ENCODE measurements around the gene GALNT2.

GALNT2 gene

DNA sequence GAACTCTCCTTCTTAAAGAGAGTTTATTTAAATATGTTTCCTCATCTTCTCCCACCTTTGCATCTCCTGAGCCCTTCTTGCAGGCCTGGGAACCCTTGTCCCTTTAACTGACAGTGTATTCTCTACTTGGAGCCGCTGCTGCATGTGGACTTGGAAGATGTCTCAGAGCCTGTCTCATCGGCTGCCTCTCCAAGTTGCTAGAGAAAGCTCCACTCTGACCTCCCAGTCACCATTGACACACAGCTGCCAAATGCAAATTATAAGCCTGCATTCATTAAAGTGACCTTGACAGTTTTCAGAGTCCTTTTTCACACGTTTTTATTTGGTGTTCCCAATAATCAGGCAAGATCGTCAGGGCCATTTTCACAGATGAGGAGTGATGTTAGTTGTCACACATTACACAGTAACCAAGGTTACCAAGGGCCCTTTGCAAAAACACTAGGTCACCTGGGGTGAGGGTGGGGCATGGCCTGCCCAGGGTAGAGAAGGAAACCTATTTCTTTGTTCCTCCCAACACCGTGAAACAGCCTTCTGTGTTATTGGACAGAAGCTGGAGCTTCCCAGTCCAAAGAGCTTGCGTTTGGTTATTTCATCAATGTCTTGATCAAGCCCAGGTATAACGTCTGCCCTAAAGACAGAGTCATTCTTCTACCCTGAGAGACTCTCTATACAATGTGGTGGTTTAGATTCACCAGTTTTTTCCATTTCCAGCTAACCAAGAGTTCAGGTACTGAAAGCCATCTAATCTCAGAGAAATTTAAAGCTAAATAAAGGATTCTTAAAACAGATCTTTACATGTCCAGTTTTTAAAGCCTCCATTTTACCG, 164.1 kb downstream of the GALNT2 start:
- Histone ChIP-seq H2AFZ (ENCODE audit: low read depth, low read length, severe bottlenecking) (no peak overlapping the region), H3K9me3 (ENCODE audit: insufficient read depth, low read length) (no peaks in the 10 kb centered on the region), H3K27ac (ENCODE audit: low read depth, low read length) (no peak overlapping the region), H4K20me1 (ENCODE audit: low read depth, low read length) (no peaks in the 10 kb centered on the region), H3K4me2 (ENCODE audit: low read depth, low read length, poor library complexity, severe bottlenecking) (no peak overlapping the region), H3K36me3 (ENCODE audit: low read length) (no peaks in the 10 kb centered on the region), H3F3A (ENCODE audit: insufficient read depth) (no peaks in the 10 kb centered on the region), H3K4me3 (ENCODE audit: insufficient read depth, low read length, poor library complexity, severe bottlenecking) (no peak overlapping the region), H3K9me2 (replicated peaks; ENCODE audit: insufficient read depth, low read length) (no peaks in the 10 kb centered on the region), H3K79me2 (ENCODE audit: insufficient read depth, low read length) (no peaks in the 10 kb centered on the region), H3K27me3 (ENCODE audit: low read length) (no peaks in the 10 kb centered on the region), H3K9ac (ENCODE audit: low read length) (no peak overlapping the region)
- TF ChIP-seq, protein P1, sequence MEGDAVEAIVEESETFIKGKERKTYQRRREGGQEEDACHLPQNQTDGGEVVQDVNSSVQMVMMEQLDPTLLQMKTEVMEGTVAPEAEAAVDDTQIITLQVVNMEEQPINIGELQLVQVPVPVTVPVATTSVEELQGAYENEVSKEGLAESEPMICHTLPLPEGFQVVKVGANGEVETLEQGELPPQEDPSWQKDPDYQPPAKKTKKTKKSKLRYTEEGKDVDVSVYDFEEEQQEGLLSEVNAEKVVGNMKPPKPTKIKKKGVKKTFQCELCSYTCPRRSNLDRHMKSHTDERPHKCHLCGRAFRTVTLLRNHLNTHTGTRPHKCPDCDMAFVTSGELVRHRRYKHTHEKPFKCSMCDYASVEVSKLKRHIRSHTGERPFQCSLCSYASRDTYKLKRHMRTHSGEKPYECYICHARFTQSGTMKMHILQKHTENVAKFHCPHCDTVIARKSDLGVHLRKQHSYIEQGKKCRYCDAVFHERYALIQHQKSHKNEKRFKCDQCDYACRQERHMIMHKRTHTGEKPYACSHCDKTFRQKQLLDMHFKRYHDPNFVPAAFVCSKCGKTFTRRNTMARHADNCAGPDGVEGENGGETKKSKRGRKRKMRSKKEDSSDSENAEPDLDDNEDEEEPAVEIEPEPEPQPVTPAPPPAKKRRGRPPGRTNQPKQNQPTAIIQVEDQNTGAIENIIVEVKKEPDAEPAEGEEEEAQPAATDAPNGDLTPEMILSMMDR (IDR thresholded peaks at IDR 0.05; ENCODE audit: insufficient read depth, low read length, poor library complexity, severe bottlenecking), result no peak
- TF ChIP-seq EZH2phosphoT487 (conservative IDR thresholded peaks at IDR 0.05; ENCODE audit: low read length), result no peak

DNA sequence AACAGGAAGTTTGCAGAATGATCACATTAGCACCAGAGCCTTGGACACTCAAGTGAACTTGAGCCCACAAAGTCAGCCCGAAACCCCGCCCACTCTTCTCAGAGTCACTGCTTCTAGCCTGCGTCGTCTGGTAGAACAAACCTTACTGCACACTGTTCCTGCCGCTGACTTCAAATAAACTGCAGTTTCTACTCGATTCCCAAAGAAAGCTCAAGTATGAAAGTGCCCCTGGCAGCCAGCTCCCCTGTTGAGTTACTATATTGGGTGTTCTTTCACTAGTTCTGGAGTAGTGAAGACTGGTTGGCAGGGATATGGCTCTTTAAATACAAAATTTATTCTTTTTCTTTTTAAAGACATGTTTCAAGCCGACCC, 164.7 kb downstream of the GALNT2 start:
- Histone ChIP-seq H3K4me3 (ENCODE audit: insufficient read depth, low read length, poor library complexity, severe bottlenecking) (no peak overlapping the region), H3K9ac (ENCODE audit: low read length) (no peak overlapping the region), H3K27ac (ENCODE audit: low read depth, low read length) (no peak overlapping the region), H3F3A (ENCODE audit: insufficient read depth) (no peaks in the 10 kb centered on the region), H3K27me3 (ENCODE audit: low read length) (no peaks in the 10 kb centered on the region), H3K9me2 (replicated peaks; ENCODE audit: insufficient read depth, low read length) (no peaks in the 10 kb centered on the region), H3K9me3 (ENCODE audit: insufficient read depth, low read length) (no peaks in the 10 kb centered on the region), H3K36me3 (ENCODE audit: low read length) (no peaks in the 10 kb centered on the region), H3K4me2 (ENCODE audit: low read depth, low read length, poor library complexity, severe bottlenecking) (no peak overlapping the region), H3K79me2 (ENCODE audit: insufficient read depth, low read length) (no peaks in the 10 kb centered on the region), H2AFZ (ENCODE audit: low read depth, low read length, severe bottlenecking) (no peak overlapping the region), H4K20me1 (ENCODE audit: low read depth, low read length) (no peaks in the 10 kb centered on the region)
- TF ChIP-seq, protein P1 (IDR thresholded peaks at IDR 0.05; ENCODE audit: insufficient read depth, low read length, poor library complexity, severe bottlenecking), result no peak
- no peak for TF ChIP-seq EZH2phosphoT487 (conservative IDR thresholded peaks at IDR 0.05; ENCODE audit: low read length)

DNA sequence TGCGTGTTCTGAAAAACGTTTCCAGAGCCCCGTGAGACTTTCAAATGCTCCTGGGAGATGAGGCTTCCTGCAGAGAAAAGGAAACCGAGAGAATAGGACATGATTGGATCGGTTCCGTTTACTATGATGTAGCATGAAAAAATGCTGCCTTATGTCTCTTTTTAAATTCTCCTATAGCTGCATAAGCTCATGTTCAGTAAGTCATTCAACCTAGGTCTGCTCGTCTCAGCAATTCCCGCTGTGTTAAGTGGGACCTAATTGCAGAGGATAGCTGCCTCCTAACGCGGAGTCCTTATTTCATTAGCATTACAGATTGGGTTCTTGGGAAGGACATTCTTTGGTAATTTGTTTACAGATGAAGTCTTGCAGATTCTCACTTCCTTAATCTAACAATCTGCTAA, 165.3 kb downstream of the GALNT2 start:
- Histone ChIP-seq H3K36me3 (ENCODE audit: low read length) (no peaks in the 10 kb centered on the region), H3F3A (ENCODE audit: insufficient read depth) (no peaks in the 10 kb centered on the region), H3K27ac (ENCODE audit: low read depth, low read length) (no peak overlapping the region), H3K27me3 (ENCODE audit: low read length) (no peaks in the 10 kb centered on the region), H3K4me2 (ENCODE audit: low read depth, low read length, poor library complexity, severe bottlenecking) (no peak overlapping the region), H2AFZ (ENCODE audit: low read depth, low read length, severe bottlenecking) (no peak overlapping the region), H3K79me2 (ENCODE audit: insufficient read depth, low read length) (no peaks in the 10 kb centered on the region), H3K9me2 (replicated peaks; ENCODE audit: insufficient read depth, low read length) (no peaks in the 10 kb centered on the region), H3K4me3 (ENCODE audit: insufficient read depth, low read length, poor library complexity, severe bottlenecking) (no peak overlapping the region), H3K9ac (ENCODE audit: low read length) (no peak overlapping the region), H3K9me3 (ENCODE audit: insufficient read depth, low read length) (no peaks in the 10 kb centered on the region), H4K20me1 (ENCODE audit: low read depth, low read length) (no peaks in the 10 kb centered on the region)
- TF ChIP-seq EZH2phosphoT487 (conservative IDR thresholded peaks at IDR 0.05; ENCODE audit: low read length), result no peak

DNA sequence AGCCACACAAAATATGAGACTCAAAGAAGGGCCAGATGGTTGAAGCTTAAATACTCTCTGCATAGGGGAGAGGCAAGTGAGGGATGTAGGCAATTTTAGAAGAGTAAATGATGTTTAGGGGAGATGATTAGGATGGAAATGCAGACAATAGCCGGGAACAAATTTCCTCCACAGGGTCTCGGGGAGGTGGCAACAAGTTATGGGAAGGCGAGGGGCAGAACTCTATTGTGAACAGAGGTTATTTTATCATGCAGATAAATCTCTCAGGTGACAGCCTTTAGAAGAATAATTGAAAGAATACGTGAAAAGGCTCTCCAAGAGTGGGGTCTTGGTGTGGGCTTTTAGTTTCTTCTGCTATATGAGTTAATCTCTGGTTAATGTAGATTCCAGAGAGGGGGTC, 166.7 kb downstream of the GALNT2 start:
- Histone ChIP-seq H3K4me3 (ENCODE audit: insufficient read depth, low read length, poor library complexity, severe bottlenecking) (no peak overlapping the region), H3K9ac (ENCODE audit: low read length) (no peak overlapping the region), H3K9me2 (replicated peaks; ENCODE audit: insufficient read depth, low read length) (no peaks in the 10 kb centered on the region), H3K36me3 (ENCODE audit: low read length) (no peaks in the 10 kb centered on the region), H3K4me2 (ENCODE audit: low read depth, low read length, poor library complexity, severe bottlenecking) (no peak overlapping the region), H3K27ac (ENCODE audit: low read depth, low read length) (no peak overlapping the region), H2AFZ (ENCODE audit: low read depth, low read length, severe bottlenecking) (no peak overlapping the region), H3K9me3 (ENCODE audit: insufficient read depth, low read length) (no peaks in the 10 kb centered on the region), H3F3A (ENCODE audit: insufficient read depth) (no peaks in the 10 kb centered on the region), H3K27me3 (ENCODE audit: low read length) (no peaks in the 10 kb centered on the region), H4K20me1 (ENCODE audit: low read depth, low read length) (no peaks in the 10 kb centered on the region), H3K79me2 (ENCODE audit: insufficient read depth, low read length) (no peaks in the 10 kb centered on the region)
- TF ChIP-seq, protein P1 (IDR thresholded peaks at IDR 0.05; ENCODE audit: insufficient read depth, low read length, poor library complexity, severe bottlenecking), result no peak
- TF ChIP-seq EZH2phosphoT487 (conservative IDR thresholded peaks at IDR 0.05; ENCODE audit: low read length), result no peak
